HEK293 (cell line): ENCODE data around the gene HBP1.
A peak's percentile ranks its signal among the peaks of the same experiment; 100 is the strongest.

Source experiments
- CTCF ChIA-PET: fragments of 350-600 bp; formaldehyde crosslinking; extraction: SDS; loops from one replicate; lab custom pipeline; 2021; ENCODE audit warnings: antibody characterized with exemption; lab: Yijun Ruan, JAX
- POLR2A ChIA-PET: fragments of 300-600 bp; formaldehyde crosslinking; extraction: SDS; loops from one replicate; lab custom pipeline; 2020; ENCODE audit warnings: antibody characterized with exemption, inconsistent platforms; lab: Yijun Ruan, JAX
- H3K27ac ChIP-seq: fragments of 200-500 bp; sonication (Bioruptor generic); 2 replicates; pipeline ENCODE4 v1.5.1; 2014; ENCODE audit warnings: low read depth, low read length, control low read depth, inconsistent platforms; ENCODE audit errors: extremely low read depth
- H3K36me3 ChIP-seq, 2 experiments: fragments of 200-500 bp in 1 of 2; sonication (Bioruptor generic) in 1 of 2; 1 replicate in 1 of 2; 2 replicates in 1 of 2; pipeline ENCODE4 v1.5.1; 2014 to 2017; ENCODE audit warnings: inconsistent platforms in 2 of 2, low read length in 2 of 2; ENCODE audit not compliant: control insufficient read depth in 2 of 2, insufficient read depth in 1 of 2
- H3K4me1 ChIP-seq: fragments of 200-500 bp; sonication (Bioruptor generic); 2 replicates; pipeline ENCODE4 v1.5.1; 2014; ENCODE audit warnings: mild to moderate bottlenecking, low read length, inconsistent platforms; ENCODE audit not compliant: control insufficient read depth, insufficient read depth
- H3K4me3 ChIP-seq: 2 replicates; pipeline ENCODE4 v1.5.1; 2011; ENCODE audit warnings: low read depth, mild to moderate bottlenecking, control low read depth, low read length, moderate library complexity
- H3K9me3 ChIP-seq: fragments of 200-500 bp; sonication (Bioruptor generic); 2 replicates; pipeline ENCODE4 v1.5.1; 2014; ENCODE audit warnings: low read depth, low read length, inconsistent platforms; ENCODE audit not compliant: control insufficient read depth, insufficient read depth
- ELK4 ChIP-seq: IDR thresholded peaks from 2 replicates; pipeline ENCODE4 v1.6.1; 2011; ENCODE audit warnings: mild to moderate bottlenecking, low read depth, low read length, borderline replicate concordance
- HOXC10 ChIP-seq: sonication (generic); formaldehyde crosslinking; IDR thresholded peaks from 2 replicates; pipeline ENCODE4 v1.8.1; 2023; ENCODE audit warnings: mild to moderate bottlenecking, missing genetic modification reagents
- PRDM10 ChIP-seq: fragments of 450-650 bp; formaldehyde crosslinking; IDR thresholded peaks from 2 replicates; pipeline ENCODE4 v1.5.1; 2016; ENCODE audit warnings: missing biosample characterization, missing genetic modification characterization
- ZBTB10 ChIP-seq: fragments of 450-650 bp; formaldehyde crosslinking; IDR thresholded peaks from 2 replicates; pipeline ENCODE4 v1.5.1; 2016; ENCODE audit warnings: missing biosample characterization, missing genetic modification characterization
- ZFP69B ChIP-seq: fragments of 450-650 bp; formaldehyde crosslinking; IDR thresholded peaks from 2 replicates; pipeline ENCODE4 v1.5.1; 2016; ENCODE audit warnings: missing biosample characterization, missing genetic modification characterization
- ZNF121 ChIP-seq: fragments of 450-650 bp; formaldehyde crosslinking; IDR thresholded peaks from 2 replicates; pipeline ENCODE4 v1.5.1; 2016; ENCODE audit warnings: missing biosample characterization, missing genetic modification characterization
- ZNF274 ChIP-seq, 2 experiments: fragments of 200-500 bp in 1 of 2; fragments of 450-650 bp in 1 of 2; sonication (Bioruptor generic) in 1 of 2; formaldehyde crosslinking in 1 of 2; IDR thresholded peaks; 2 replicates each; pipeline versions ENCODE4 v1.5.1 to v1.6.1; 2014 to 2016; ENCODE audit warnings: borderline replicate concordance in 1 of 2, inconsistent platforms in 1 of 2, low read length in 1 of 2, missing biosample characterization in 1 of 2, missing genetic modification characterization in 1 of 2
- ZNF280C ChIP-seq: fragments of 450-650 bp; formaldehyde crosslinking; IDR thresholded peaks from 2 replicates; pipeline ENCODE4 v1.5.1; 2016; ENCODE audit warnings: missing biosample characterization, missing genetic modification characterization
- ZNF366 ChIP-seq: fragments of 450-650 bp; formaldehyde crosslinking; conservative IDR thresholded peaks from 2 replicates; pipeline ENCODE4 v1.5.1; 2016; ENCODE audit warnings: missing biosample characterization, missing genetic modification characterization
- ZNF433 ChIP-seq: fragments of 450-650 bp; formaldehyde crosslinking; IDR thresholded peaks from 2 replicates; pipeline ENCODE4 v1.5.1; 2016; ENCODE audit warnings: missing biosample characterization, missing genetic modification characterization, low read depth
- ZNF548 ChIP-seq: fragments of 450-650 bp; formaldehyde crosslinking; IDR thresholded peaks from 2 replicates; pipeline ENCODE4 v1.5.1; 2016; ENCODE audit warnings: missing biosample characterization, missing genetic modification characterization
- ZNF549 ChIP-seq: fragments of 450-650 bp; IDR thresholded peaks from 2 replicates; pipeline ENCODE4 v1.5.1; 2018; ENCODE audit warnings: missing biosample characterization, missing genetic modification characterization, mild to moderate bottlenecking, inconsistent platforms, moderate library complexity
- ZNF596 ChIP-seq: fragments of 450-650 bp; IDR thresholded peaks from 2 replicates; pipeline ENCODE4 v1.5.0; 2018; ENCODE audit warnings: missing biosample characterization, mild to moderate bottlenecking, missing genetic modification characterization, moderate library complexity
- ZNF664 ChIP-seq: fragments of 450-650 bp; formaldehyde crosslinking; IDR thresholded peaks from 2 replicates; pipeline ENCODE4 v1.5.1; 2016; ENCODE audit warnings: missing biosample characterization, missing genetic modification characterization
- ZNF747 ChIP-seq: fragments of 450-650 bp; formaldehyde crosslinking; IDR thresholded peaks from 2 replicates; pipeline ENCODE4 v1.5.1; 2016; ENCODE audit warnings: missing biosample characterization, missing genetic modification characterization

The HBP1 gene

GRCh38 chr7:107168233-107169119, at the start of gene HBP1 (continued):
- TF ChIP-seq ZNF747 (no peak), ZNF596 (tag by site-specific recombination) (no peak), ZNF366 (peak; percentile 89), HOXC10 (CRISPR knock-in tag) (no peak), ZNF280C (tag by site-specific recombination) (no peak)

GRCh38 chr7:107119376-107120105, 49.3 kb upstream of the HBP1 start:
- ChIA-PET CTCF (interaction anchor here (1.2 kb wide), 1 partner anchor 28 kb away, joined by 6 read pairs; no protein-coding TSS in a partner anchor), POLR2A (no interaction called here)
- no peak for TF ChIP-seq ZNF664 (tag by site-specific recombination)
- TF ChIP-seq ZNF121 (tag by site-specific recombination): no peak
- TF ChIP-seq PRDM10 (tag by site-specific recombination): no peak
- TF ChIP-seq ZNF549: no peak
- no peak for TF ChIP-seq ZNF274 (IDR thresholded peaks at IDR 0.05; ENCODE audit: low read length)
- TF ChIP-seq ZNF274 (tag by site-specific recombination; IDR thresholded peaks at IDR 0.05; ENCODE audit: borderline replicate concordance): no peak
- no peak for TF ChIP-seq ELK4
- TF ChIP-seq ZNF433: no peak
- TF ChIP-seq ZFP69B (tag by site-specific recombination): no peak
- no peak for TF ChIP-seq ZBTB10
- no peak for TF ChIP-seq ZNF548 (tag by site-specific recombination)
- Histone ChIP-seq H3K4me1 (peaks cover 7% of the 10 kb centered on the region), H3K36me3 (no peaks in the 10 kb centered on the region), H3K27ac (no peak overlapping the region), H3K4me3 (no peak overlapping the region), H3K9me3 (no peaks in the 10 kb centered on the region)
